Measurements from ENCODE around the gene GTPBP10. TPM values are rescaled to one million over a fixed set of nuclear protein-coding genes. Genes with fewer than 3 reads are reported as not detected.

The GTPBP10 gene
- total RNA-seq, 1 experiment from 2014 or later, result 23.3 TPM

DNA sequence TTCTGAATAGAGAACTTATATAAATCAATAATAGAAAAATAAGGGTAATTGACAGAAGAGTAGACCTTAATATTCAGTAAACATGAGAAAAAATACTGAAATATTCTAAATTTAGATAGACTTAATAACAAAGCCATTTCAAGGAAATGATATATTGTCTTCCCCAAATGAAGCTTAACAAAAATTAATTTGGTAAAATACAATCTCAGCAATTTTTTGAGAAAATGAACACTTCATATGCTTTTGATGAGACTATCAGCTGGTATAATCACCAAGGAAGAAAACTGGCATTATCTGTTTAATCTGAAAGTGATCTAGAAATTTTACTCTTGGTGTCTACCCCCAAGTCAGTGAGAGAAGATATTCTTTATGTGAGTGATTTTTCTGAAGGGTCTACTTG lies 23.7 kb upstream of the GTPBP10 start:
- Histone ChIP-seq H4K5ac (ENCODE audit: insufficient read length, low read depth, low read length) (no peak overlapping the region), H3K4me1 (ENCODE audit: insufficient read depth, low read length) (no peaks in the 10 kb centered on the region), H2BK120ac (ENCODE audit: low read depth, low read length, poor library complexity, severe bottlenecking) (no peak overlapping the region), H3K56ac (ENCODE audit: insufficient read length, low read depth, low read length) (no peak overlapping the region), H3K23ac (ENCODE audit: insufficient read length, low read depth, low read length) (no peak overlapping the region), H3K9ac (ENCODE audit: extremely low read depth, insufficient read length, low read length) (no peak overlapping the region), H4K8ac (replicated peaks; ENCODE audit: insufficient read length, low read depth, low read length) (no peak overlapping the region), H4K20me1 (ENCODE audit: control insufficient read depth, insufficient read depth, insufficient read length) (no peaks in the 10 kb centered on the region), H3K14ac (ENCODE audit: insufficient read depth, low read length) (no peak overlapping the region), H2AFZ (ENCODE audit: low read length) (no peak overlapping the region), H2AK5ac (ENCODE audit: insufficient read length, low read length) (no peak overlapping the region), H3K4ac (ENCODE audit: low read depth, low read length) (no peak overlapping the region), H3K9me3 (ENCODE audit: control insufficient read depth, low read depth, low read length) (no peaks in the 10 kb centered on the region), H3K18ac (ENCODE audit: insufficient read length, low read depth, low read length) (no peak overlapping the region), H4K91ac (ENCODE audit: insufficient read length, low read depth, low read length) (no peak overlapping the region), H2BK5ac (ENCODE audit: insufficient read length, low read length) (no peak overlapping the region), H2BK12ac (ENCODE audit: insufficient read length, low read depth, low read length) (no peak overlapping the region), H2BK15ac (ENCODE audit: low read depth, low read length) (no peak overlapping the region), H3K4me2 (ENCODE audit: insufficient read depth, insufficient read length, low read length) (no peak overlapping the region), H3K79me2 (ENCODE audit: insufficient read depth, low read length) (no peaks in the 10 kb centered on the region), H3K23me2 (ENCODE audit: insufficient read length, low read depth, low read length, poor library complexity, severe bottlenecking) (peaks cover 5% of the 10 kb centered on the region), H3K27ac (ENCODE audit: insufficient read length, low read depth, low read length) (no peak overlapping the region), H3K27me3 (ENCODE audit: insufficient read depth, low read length) (peaks cover 30% of the 10 kb centered on the region), H3K79me1 (ENCODE audit: insufficient read depth, low read depth, low read length, poor library complexity, severe bottlenecking) (no peaks in the 10 kb centered on the region), H2BK20ac (ENCODE audit: low read depth, low read length, poor library complexity, severe bottlenecking) (no peak overlapping the region), H3T11ph (ENCODE audit: low read length) (no peak overlapping the region)
- Mint-ChIP-seq H3K27me3 (ENCODE audit: low read depth) (peaks cover 58% of the 10 kb centered on the region), H3K4me3 (no peak overlapping the region), H3K4me1 (peaks cover 13 to 14% of the 10 kb centered on the region in 2 experiments), H3K36me3 (ENCODE audit: insufficient read depth in 1 of 3, low read depth in 3 of 3) (no peaks in the 10 kb centered on the region; a peak in 1 of 7 replicates), H3K9me3 (no peaks in the 10 kb centered on the region), H3K27ac (no peak overlapping the region)
- no peak for DNase-seq
- TF ChIP-seq CTCF (conservative IDR thresholded peaks at IDR 0.05), result no peak
